K562 (cell line): ENCODE data around the gene FAM167B. TPM values are rescaled to one million over a fixed set of nuclear protein-coding genes. Genes with fewer than 3 reads are reported as not detected.

Experiments used
- CHD1 ChIP-seq: fragments of 200-600 bp; sonication (generic); IDR thresholded peaks from one replicate; pipeline ENCODE4 v1.6.1; 2012; ENCODE audit warnings: mild to moderate bottlenecking, moderate library complexity, low read length, inconsistent platforms
- CREBBP ChIP-seq: IDR thresholded peaks from one replicate; pipeline ENCODE4 v1.6.1; 2012; ENCODE audit warnings: low read depth, mild to moderate bottlenecking, control low read depth, inconsistent platforms, low read length
- EP300 ChIP-seq: IDR thresholded peaks from 2 replicates; pipeline ENCODE4 v1.6.1; 2012; ENCODE audit warnings: low read length, improper control_type of control experiment
- GTF2E2 ChIP-seq: fragments of 200-800 bp; sonication (Bioruptor generic); IDR thresholded peaks from 2 replicates; pipeline ENCODE4 v1.6.1; 2016; ENCODE audit warnings: missing genetic modification characterization, missing compliant biosample characterization
- HOXB6 ChIP-seq: fragments of 250-450 bp; sonication (Bioruptor Pico); IDR thresholded peaks from 2 replicates; pipeline ENCODE4 v1.5.1; 2022; ENCODE audit warnings: mild to moderate bottlenecking, borderline replicate concordance
- MIER1 ChIP-seq: fragments of 450-650 bp; IDR thresholded peaks from 2 replicates; pipeline ENCODE4 v1.6.1; 2016; ENCODE audit warnings: antibody characterized with exemption, mild to moderate bottlenecking, low read depth
- NCOA4 ChIP-seq: fragments of 450-650 bp; IDR thresholded peaks from 2 replicates; pipeline ENCODE4 v1.6.1; 2018; ENCODE audit warnings: mild to moderate bottlenecking; ENCODE audit not compliant: partially characterized antibody
- NFYB ChIP-seq: IDR thresholded peaks from 2 replicates; pipeline ENCODE4 v1.6.1; 2011; ENCODE audit warnings: mild to moderate bottlenecking, moderate library complexity; ENCODE audit not compliant: insufficient read length; ENCODE audit errors: extremely low read depth
- NR2F6 ChIP-seq: fragments of 450-650 bp; formaldehyde crosslinking; IDR thresholded peaks from 2 replicates; pipeline ENCODE4 v1.4.0; 2020; ENCODE audit warnings: mild to moderate bottlenecking
- PPARD ChIP-seq: fragments of 250-450 bp; sonication (Bioruptor Pico); IDR thresholded peaks from 2 replicates; pipeline ENCODE4 v1.8.0; 2022; ENCODE audit warnings: inconsistent platforms, mild to moderate bottlenecking, moderate library complexity
- RCOR1 ChIP-seq, 2 experiments: IDR thresholded peaks; 2 replicates each; pipeline ENCODE4 v1.6.1; 2012; ENCODE audit warnings: low read depth in 2 of 2, low read length in 2 of 2, borderline replicate concordance in 1 of 2, improper control_type of control experiment in 1 of 2
- SIN3B ChIP-seq: fragments of 450-650 bp; IDR thresholded peaks from 2 replicates; pipeline ENCODE4 v1.6.1; 2017; ENCODE audit warnings: low read depth, mild to moderate bottlenecking, moderate library complexity
- SMAD1 ChIP-seq: fragments of 150-350 bp; IDR thresholded peaks from 2 replicates; pipeline ENCODE4 v1.6.1; 2014; ENCODE audit warnings: low read length, low read depth; ENCODE audit not compliant: partially characterized antibody
- SMARCC2 ChIP-seq: fragments of 450-650 bp; IDR thresholded peaks from 2 replicates; pipeline ENCODE4 v1.6.1; 2017; ENCODE audit warnings: antibody characterized with exemption, moderate library complexity, mild to moderate bottlenecking, low read depth
- TCF7L2 ChIP-seq: fragments of 150-350 bp; IDR thresholded peaks from 2 replicates; pipeline ENCODE4 v1.6.1; 2016; ENCODE audit warnings: low read depth, mild to moderate bottlenecking, low read length, moderate library complexity
- ZFX ChIP-seq: sonication (generic); formaldehyde crosslinking; IDR thresholded peaks from 2 replicates; pipeline ENCODE4 v1.8.0; 2022; ENCODE audit warnings: mild to moderate bottlenecking, missing genetic modification reagents, moderate library complexity
- ZNF165 ChIP-seq: fragments of 250-450 bp; sonication (Bioruptor Pico); IDR thresholded peaks from 2 replicates; pipeline ENCODE4 v1.4.0; 2020; ENCODE audit warnings: borderline replicate concordance
- ZNF217 ChIP-seq: sonication (generic); formaldehyde crosslinking; IDR thresholded peaks from 2 replicates; pipeline ENCODE4 v1.8.0; 2022; ENCODE audit warnings: mild to moderate bottlenecking, missing genetic modification reagents
- ZNF23 ChIP-seq: fragments of 250-450 bp; sonication (Bioruptor Pico); IDR thresholded peaks from 2 replicates; pipeline ENCODE4 v1.4.0; 2020; ENCODE audit warnings: mild to moderate bottlenecking
- ZNF551 ChIP-seq: fragments of 250-450 bp; sonication (Bioruptor Pico); IDR thresholded peaks from 2 replicates; pipeline ENCODE4 v1.5.0; 2021; ENCODE audit warnings: mild to moderate bottlenecking, moderate library complexity
- ZNF766 ChIP-seq: fragments of 200-800 bp; sonication (Bioruptor generic); conservative IDR thresholded peaks from 2 replicates; pipeline ENCODE4 v1.6.1; 2016; ENCODE audit warnings: missing genetic modification characterization, missing compliant biosample characterization
- polyA plus RNA-seq, 8 experiments: library from polyadenylated mRNA; depleted of rRNA in 4 of 8; stranded (reverse) in 5 of 8; unstranded in 3 of 8; fragments of >200 nt; fragmentation: Nextera tagmentation in 2 of 8; fragmentation: Illumina TruSeq in 1 of 8; extraction: Ambion mirVana in 2 of 8; extraction: Trizol in 1 of 8; gene quantifications; 2 replicates each; pipeline versions ENCODE4 v1.2.1 to v1.2.3, GENCODE V29; 2011 to 2014; ENCODE audit warnings: inconsistent platforms in 1 of 8, missing spikeins in 1 of 8
- total RNA-seq, 7 experiments: library from RNA; depleted of rRNA in 6 of 7; stranded (reverse); fragments of >200 nt in 6 of 7; fragmentation: Illumina TruSeq in 2 of 7; extraction: Trizol in 2 of 7; gene quantifications; 2 replicates each; pipeline versions ENCODE4 v1.2.1 to v1.2.3, GENCODE V29; 2011 to 2021; ENCODE audit warnings: low replicate concordance in 1 of 7
- TF ChIP-seq, protein P1 (sequence below): fragments of 450-650 bp; formaldehyde crosslinking; IDR thresholded peaks from 2 replicates; pipeline ENCODE4 v1.4.0; 2020; ENCODE audit warnings: mild to moderate bottlenecking, moderate library complexity
- TF ChIP-seq, protein P2 (sequence below): conservative IDR thresholded peaks from 2 replicates; pipeline ENCODE4 v1.6.1; 2011; ENCODE audit warnings: low read depth, mild to moderate bottlenecking, low read length; ENCODE audit not compliant: control insufficient read depth
- TF ChIP-seq, protein P3 (sequence below): sonication (generic); formaldehyde crosslinking; IDR thresholded peaks from 2 replicates; pipeline ENCODE4 v1.8.1; 2022; ENCODE audit warnings: missing genetic modification reagents

FAM167B gene
- total and polyA plus RNA-seq, 9 of the 15 experiments (the other 6 are each of a cell fraction or from before 2014, with no cell fraction given): not detected

DNA sequence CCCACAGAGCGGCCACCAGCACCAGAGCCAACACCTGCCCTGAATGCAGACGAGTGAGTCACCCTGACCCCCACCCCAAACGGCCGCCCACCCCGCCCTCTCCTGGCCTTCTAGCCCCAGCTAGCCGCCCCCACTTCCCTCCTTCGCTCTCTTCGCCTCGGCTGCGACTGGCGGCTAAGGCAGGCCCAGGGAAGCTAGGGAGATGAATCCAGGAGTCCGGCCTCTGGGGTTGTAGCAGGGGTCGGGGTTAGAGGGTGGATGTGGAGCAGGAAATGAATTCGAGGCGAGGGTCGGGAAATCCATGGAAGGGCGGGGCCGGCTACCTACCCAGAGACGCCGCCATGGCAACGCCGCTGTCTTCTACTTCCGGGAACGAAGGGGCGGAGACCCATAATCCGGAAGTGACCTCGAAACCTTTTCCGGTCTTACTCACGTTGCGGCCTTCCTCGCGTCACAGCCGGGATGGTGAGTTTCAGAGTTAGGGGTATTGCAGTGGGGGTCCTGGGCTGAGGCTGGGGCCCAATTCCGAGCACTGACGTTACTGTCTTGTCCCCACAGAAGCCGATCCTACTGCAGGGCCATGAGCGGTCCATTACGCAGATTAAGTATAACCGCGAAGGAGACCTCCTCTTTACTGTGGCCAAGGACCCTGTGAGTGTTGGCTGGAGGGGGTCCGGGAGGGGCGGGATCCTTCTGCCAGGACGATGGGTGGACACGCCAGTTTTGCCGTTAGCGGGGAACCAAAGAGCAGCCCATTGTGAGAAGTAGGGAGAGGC lies 24.9 kb upstream of the FAM167B start, which contains the start of the genes EIF3I and TMEM234 (continued):
- peak; percentile 98 for TF ChIP-seq ZFX
- no peak for TF ChIP-seq ZNF165 (CRISPR knock-in tag)
- TF ChIP-seq, protein P1, sequence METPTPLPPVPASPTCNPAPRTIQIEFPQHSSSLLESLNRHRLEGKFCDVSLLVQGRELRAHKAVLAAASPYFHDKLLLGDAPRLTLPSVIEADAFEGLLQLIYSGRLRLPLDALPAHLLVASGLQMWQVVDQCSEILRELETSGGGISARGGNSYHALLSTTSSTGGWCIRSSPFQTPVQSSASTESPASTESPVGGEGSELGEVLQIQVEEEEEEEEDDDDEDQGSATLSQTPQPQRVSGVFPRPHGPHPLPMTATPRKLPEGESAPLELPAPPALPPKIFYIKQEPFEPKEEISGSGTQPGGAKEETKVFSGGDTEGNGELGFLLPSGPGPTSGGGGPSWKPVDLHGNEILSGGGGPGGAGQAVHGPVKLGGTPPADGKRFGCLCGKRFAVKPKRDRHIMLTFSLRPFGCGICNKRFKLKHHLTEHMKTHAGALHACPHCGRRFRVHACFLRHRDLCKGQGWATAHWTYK (CRISPR knock-in tag): no peak
- no peak for TF ChIP-seq NFYB
- TF ChIP-seq, protein P2, sequence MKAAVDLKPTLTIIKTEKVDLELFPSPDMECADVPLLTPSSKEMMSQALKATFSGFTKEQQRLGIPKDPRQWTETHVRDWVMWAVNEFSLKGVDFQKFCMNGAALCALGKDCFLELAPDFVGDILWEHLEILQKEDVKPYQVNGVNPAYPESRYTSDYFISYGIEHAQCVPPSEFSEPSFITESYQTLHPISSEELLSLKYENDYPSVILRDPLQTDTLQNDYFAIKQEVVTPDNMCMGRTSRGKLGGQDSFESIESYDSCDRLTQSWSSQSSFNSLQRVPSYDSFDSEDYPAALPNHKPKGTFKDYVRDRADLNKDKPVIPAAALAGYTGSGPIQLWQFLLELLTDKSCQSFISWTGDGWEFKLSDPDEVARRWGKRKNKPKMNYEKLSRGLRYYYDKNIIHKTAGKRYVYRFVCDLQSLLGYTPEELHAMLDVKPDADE: peak; percentile 67; the same call in 1 of the 2 replicates
- peak; percentile 72 for TF ChIP-seq SIN3B
- no peak for TF ChIP-seq ZNF766
- TF ChIP-seq GTF2E2 (tag): no peak
- TF ChIP-seq ZNF217 (CRISPR knock-in tag): no peak
- TF ChIP-seq CREBBP: no peak
- no peak for TF ChIP-seq MIER1
- TF ChIP-seq NR2F6 (CRISPR knock-in tag): no peak
- TF ChIP-seq NCOA4: no peak
- no peak for TF ChIP-seq TCF7L2
- TF ChIP-seq EP300: no peak; the same call in 1 of the 2 replicates
- TF ChIP-seq ZNF551: no peak
- TF ChIP-seq CHD1: peak; percentile 3
- TF ChIP-seq ZNF23 (CRISPR knock-in tag): no peak
- no peak for TF ChIP-seq HOXB6
- no peak for TF ChIP-seq SMARCC2
- TF ChIP-seq, protein P3, sequence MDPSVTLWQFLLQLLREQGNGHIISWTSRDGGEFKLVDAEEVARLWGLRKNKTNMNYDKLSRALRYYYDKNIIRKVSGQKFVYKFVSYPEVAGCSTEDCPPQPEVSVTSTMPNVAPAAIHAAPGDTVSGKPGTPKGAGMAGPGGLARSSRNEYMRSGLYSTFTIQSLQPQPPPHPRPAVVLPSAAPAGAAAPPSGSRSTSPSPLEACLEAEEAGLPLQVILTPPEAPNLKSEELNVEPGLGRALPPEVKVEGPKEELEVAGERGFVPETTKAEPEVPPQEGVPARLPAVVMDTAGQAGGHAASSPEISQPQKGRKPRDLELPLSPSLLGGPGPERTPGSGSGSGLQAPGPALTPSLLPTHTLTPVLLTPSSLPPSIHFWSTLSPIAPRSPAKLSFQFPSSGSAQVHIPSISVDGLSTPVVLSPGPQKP (CRISPR knock-in tag): no peak
- peak; percentile 68 for TF ChIP-seq SMAD1
- no peak for TF ChIP-seq PPARD (CRISPR knock-in tag)
- no peak for TF ChIP-seq RCOR1 (IDR thresholded peaks at IDR 0.05; ENCODE audit: borderline replicate concordance in 1 of 2, low read depth in 2 of 2, low read length in 2 of 2)
